Astrocyte of the spinal cord (primary cell): Measurements from ENCODE around the gene LEMD2.

Experiments
- DNase-seq: peaks from one replicate; pipeline ENCODE4 v3.0.0; 2011; ENCODE audit warnings: low read depth, low spot score
- H3K4me3 ChIP-seq: 2 replicates; pipeline ENCODE4 v1.5.1; 2011; ENCODE audit warnings: low read depth, mild to moderate bottlenecking, low read length, moderate library complexity
- CTCF ChIP-seq: IDR thresholded peaks from 2 replicates; pipeline ENCODE4 v1.5.1; 2012; ENCODE audit warnings: low read depth, mild to moderate bottlenecking, low read length, inconsistent platforms
- in situ Hi-C: cut with HindIII; loops from 2 replicates; pipeline ENCODE4 v1.10.0; 2017; ENCODE audit warnings: low sequenced_read_pairs

The LEMD2 gene

GRCh38 chr6:33746036-33746600 is 42.8 kb downstream of the LEMD2 start:
- peak; percentile 9 for TF ChIP-seq CTCF
- in situ Hi-C loops: no loop called here
- H3K4me3 ChIP-seq: no peak overlapping the region
- peak; percentile 45 for DNase-seq

- TF ChIP-seq CTCF: no peak
- peak; percentile 17 for DNase-seq
- in situ Hi-C loops: no loop called here
- H3K4me3 ChIP-seq: no peak overlapping the region
Measured at GRCh38 chr6:33745548-33745947, 43.4 kb downstream of the LEMD2 start.

DNA sequence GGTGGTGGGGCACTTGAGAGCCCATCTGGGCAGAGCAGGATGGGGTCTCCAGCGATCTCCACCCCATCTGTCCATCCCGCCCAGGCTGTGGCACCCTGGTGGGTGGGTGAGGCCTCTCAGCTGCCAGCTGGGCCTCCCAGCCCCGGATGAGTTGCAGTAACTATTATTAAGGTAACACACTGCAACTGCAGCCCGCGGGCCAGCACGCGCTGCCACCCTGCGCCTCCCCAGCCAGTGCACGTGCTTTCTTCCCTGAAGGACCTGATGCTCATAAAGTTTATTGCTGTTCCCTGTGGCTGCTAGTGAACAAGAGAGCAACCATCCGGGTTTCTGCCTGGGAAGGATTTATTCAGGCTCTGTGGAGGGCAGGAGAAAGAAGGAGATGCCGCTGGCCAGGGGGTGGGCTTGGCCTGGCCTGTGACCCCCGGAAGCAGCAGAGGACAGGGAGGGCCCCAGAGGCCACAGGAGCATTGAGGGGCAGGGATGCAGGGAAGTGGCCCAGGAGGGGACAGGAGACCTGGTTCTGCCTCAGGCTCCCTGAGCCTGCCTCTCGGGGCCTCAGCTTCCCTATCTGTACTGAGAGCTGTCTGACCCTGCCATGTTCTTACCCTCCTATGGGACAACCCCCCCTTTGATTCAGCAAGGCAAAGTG is 43.9 kb downstream of the LEMD2 start:
- no peak for DNase-seq
- TF ChIP-seq CTCF: no peak
- no peak overlapping the region for H3K4me3 ChIP-seq
- in situ Hi-C loops: no loop called here

GRCh38 chr6:33744001-33744848 is 44.7 kb downstream of the LEMD2 start:
- peak; percentile 94 for TF ChIP-seq CTCF
- DNase-seq: peak; percentile 63
- no peak overlapping the region for H3K4me3 ChIP-seq
- in situ Hi-C loops: no loop called here

GRCh38 chr6:33742837-33743236 is 46.1 kb downstream of the LEMD2 start:
- TF ChIP-seq CTCF: no peak
- no peak overlapping the region for H3K4me3 ChIP-seq
- in situ Hi-C loops: no loop called here
- no peak for DNase-seq

- in situ Hi-C loops: no loop called here
Measured at GRCh38 chr6:33742092-33742491, 46.8 kb downstream of the LEMD2 start.

More at GRCh38 chr6:33742092-33742491, 46.8 kb downstream of the LEMD2 start:
- H3K4me3 ChIP-seq: no peak overlapping the region
- no peak for DNase-seq
- TF ChIP-seq CTCF: no peak
